OCI-LY7 (cell line): Measurements from ENCODE around the gene EXOG. TPM values are rescaled to one million over a fixed set of nuclear protein-coding genes. Genes with fewer than 3 reads are reported as not detected.

Experiments
- BruUV-seq: library from RNA; stranded (reverse); fragments of 400-500 nt; replicated peaks from 2 replicates; lab custom pipeline; 2021; lab: Mats Ljungman, UMichigan
- CTCF ChIA-PET: fragments of 300-600 bp; sonication (Branson Sonifier 250); formaldehyde crosslinking; loops from one replicate; lab custom pipeline; 2022; ENCODE audit warnings: antibody characterized with exemption; ENCODE audit not compliant: unreplicated experiment; lab: Charles Lee
- POLR2A ChIA-PET: fragments of 300-600 bp; sonication (Branson Sonifier 250); formaldehyde crosslinking; loops from one replicate; lab custom pipeline; 2022; ENCODE audit warnings: antibody characterized with exemption; lab: Charles Lee
- DNase-seq: peaks from one replicate; pipeline ENCODE4 v3.0.0-alpha.2; 2015; ENCODE audit warnings: low spot score
- H2AFZ ChIP-seq: fragments of 200-600 bp; sonication (generic), shearing (Covaris generic); 2 replicates; pipeline ENCODE4 v1.6.1; 2014; ENCODE audit warnings: mild to moderate bottlenecking, antibody characterized with exemption, low read length, moderate library complexity
- H3K27ac ChIP-seq: fragments of 200-600 bp; sonication (generic); 2 replicates; pipeline ENCODE4 v1.5.1; 2014; ENCODE audit warnings: mixed run types, low read depth, mild to moderate bottlenecking, moderate library complexity, low read length, inconsistent platforms; ENCODE audit not compliant: poor library complexity, severe bottlenecking
- H3K36me3 ChIP-seq: fragments of 200-600 bp; sonication (generic); 2 replicates; pipeline ENCODE4 v1.6.1; 2014; ENCODE audit warnings: mild to moderate bottlenecking, antibody characterized with exemption, low read length, moderate library complexity, mixed read lengths; ENCODE audit not compliant: insufficient read depth
- H3K4me1 ChIP-seq: fragments of 200-600 bp; sonication (generic); 2 replicates; pipeline ENCODE4 v1.5.1; 2014; ENCODE audit warnings: mild to moderate bottlenecking, low read length; ENCODE audit not compliant: insufficient read depth, poor library complexity, severe bottlenecking
- H3K4me2 ChIP-seq: fragments of 200-600 bp; sonication (generic); 2 replicates; pipeline ENCODE4 v1.6.1; 2014; ENCODE audit warnings: mild to moderate bottlenecking, low read length
- H3K4me3 ChIP-seq: fragments of 200-600 bp; sonication (generic); 2 replicates; pipeline ENCODE4 v1.5.1; 2014; ENCODE audit warnings: mild to moderate bottlenecking, low read depth, low read length; ENCODE audit not compliant: poor library complexity, severe bottlenecking
- H3K79me2 ChIP-seq: fragments of 200-600 bp; sonication (generic); 2 replicates; pipeline ENCODE4 v1.6.1; 2016; ENCODE audit warnings: low read depth, mild to moderate bottlenecking, low read length, moderate library complexity, mixed read lengths; ENCODE audit not compliant: insufficient read depth
- H3K9me2 ChIP-seq: fragments of 200-600 bp; sonication (generic); 2 replicates; pipeline ENCODE4 v1.6.1; 2016; ENCODE audit warnings: mild to moderate bottlenecking, low read length, mixed read lengths; ENCODE audit not compliant: insufficient read depth
- H3K9me3 ChIP-seq: fragments of 200-600 bp; sonication (generic); 2 replicates; pipeline ENCODE4 v1.6.1; 2014; ENCODE audit warnings: mild to moderate bottlenecking, mixed run types, low read length, mixed read lengths
- H4K20me1 ChIP-seq: fragments of 200-600 bp; sonication (generic); 2 replicates; pipeline ENCODE4 v1.6.1; 2014; ENCODE audit warnings: mild to moderate bottlenecking, antibody characterized with exemption, low read length, moderate library complexity, mixed read lengths; ENCODE audit not compliant: insufficient read depth
- CTCF ChIP-seq: fragments of 200-600 bp; sonication (generic); conservative IDR thresholded peaks from 2 replicates; pipeline ENCODE4 v1.5.1; 2014; ENCODE audit warnings: mild to moderate bottlenecking, antibody characterized with exemption, low read length, moderate library complexity, mixed read lengths
- EZH2phosphoT487 ChIP-seq: fragments of 200-600 bp; sonication (generic); IDR thresholded peaks from 2 replicates; pipeline ENCODE4 v1.6.1; 2018; ENCODE audit warnings: low read depth, borderline replicate concordance, mild to moderate bottlenecking, mixed run types, antibody characterized with exemption, low read length, moderate library complexity, mixed read lengths
- intact Hi-C: fragments of 100-400 bp; cut with micrococcal nuclease; formaldehyde crosslinking; loops from one replicate; pipeline ENCODE4 v1.10.0; 2022; ENCODE audit not compliant: unreplicated experiment
- total RNA-seq, 2 experiments: library from RNA; depleted of rRNA in 1 of 2; stranded (reverse); fragments of >200 nt in 1 of 2; shearing (Covaris generic) in 1 of 2; gene quantifications; 2 replicates each; pipeline ENCODE4 v1.2.3, GENCODE V29; 2014 to 2022

The EXOG gene
- total RNA-seq, 2 experiments from 2014 or later = 30.7 to 41.2 TPM

- Histone ChIP-seq H4K20me1 (no peaks in the 10 kb centered on the region), H3K4me3 (no peak overlapping the region), H3K79me2 (no peaks in the 10 kb centered on the region), H3K4me1 (no peaks in the 10 kb centered on the region), H3K4me2 (no peak overlapping the region), H3K9me2 (no peaks in the 10 kb centered on the region), H2AFZ (no peak overlapping the region), H3K27ac (no peak overlapping the region), H3K36me3 (peaks cover 85% of the 10 kb centered on the region), H3K9me3 (no peaks in the 10 kb centered on the region)
- no peak for DNase-seq
- TF ChIP-seq EZH2phosphoT487 (no peak), CTCF (no peak)
- intact Hi-C loops = no loop called here
- no TSS peak for BruUV-seq
- POLR2A ChIA-PET = interaction anchor here (0.8 to 1.0 kb wide), 2 partner anchors 10 to 14 kb away, joined by 3 to 5 read pairs; partner anchors contain the start of gene EXOG
- CTCF ChIA-PET = no interaction called here
Measured at GRCh38 chr3:38507120-38507519, 11.0 kb downstream of the EXOG start.

GRCh38 chr3:38509732-38510131, 13.6 kb downstream of the EXOG start:
- no TSS peak for BruUV-seq
- H3K9me2 ChIP-seq = no peaks in the 10 kb centered on the region
- POLR2A ChIA-PET = interaction anchor here (0.7 to 1.3 kb wide), 2 partner anchors 15 to 146 kb away, joined by 3 to 5 read pairs; no protein-coding TSS in a partner anchor
- H3K79me2 ChIP-seq = no peaks in the 10 kb centered on the region
- H2AFZ ChIP-seq = no peak overlapping the region
- peaks cover 80% of the 10 kb centered on the region for H3K36me3 ChIP-seq
- H3K4me3 ChIP-seq = no peak overlapping the region
- no peak overlapping the region for H3K4me2 ChIP-seq
- no peak for TF ChIP-seq EZH2phosphoT487
- H3K27ac ChIP-seq = no peak overlapping the region
- DNase-seq = no peak
- intact Hi-C loops = no loop called here
- no peaks in the 10 kb centered on the region for H3K4me1 ChIP-seq
- no peaks in the 10 kb centered on the region for H3K9me3 ChIP-seq
- no peaks in the 10 kb centered on the region for H4K20me1 ChIP-seq
- CTCF ChIA-PET = no interaction called here

GRCh38 chr3:38510631-38511030, 14.5 kb downstream of the EXOG start:
- CTCF ChIA-PET = interaction anchor here (1.1 kb wide), 1 partner anchor 14 kb away, joined by 4 read pairs; no protein-coding TSS in a partner anchor
- BruUV-seq = no TSS peak
- Histone ChIP-seq H3K4me3 (no peak overlapping the region), H3K9me2 (no peaks in the 10 kb centered on the region), H3K27ac (no peak overlapping the region), H4K20me1 (no peaks in the 10 kb centered on the region), H3K79me2 (no peaks in the 10 kb centered on the region), H3K4me1 (no peaks in the 10 kb centered on the region), H3K4me2 (no peak overlapping the region), H3K9me3 (no peaks in the 10 kb centered on the region), H3K36me3 (peaks cover 79% of the 10 kb centered on the region), H2AFZ (no peak overlapping the region)
- DNase-seq = no peak
- POLR2A ChIA-PET = interaction anchor here (0.5 to 2.1 kb wide), 3 partner anchors 10 to 1201 kb away, joined by 5 to 6 read pairs (median 6); no protein-coding TSS in a partner anchor
- no peak for TF ChIP-seq CTCF
- no peak for TF ChIP-seq EZH2phosphoT487
- intact Hi-C loops = no loop called here
